H9 (cell line): Measurements from ENCODE around the gene MIS18A. TPM values are rescaled to one million over a fixed set of nuclear protein-coding genes. Genes with fewer than 3 reads are reported as not detected.

ENCODE experiments used
- DNase-seq: peaks from one replicate; pipeline ENCODE4 v3.0.0-alpha.2; 2017
- H2AFZ ChIP-seq: one replicate; pipeline ENCODE4 v1.6.1; 2013; ENCODE audit warnings: mild to moderate bottlenecking, low read length, control low read depth, moderate library complexity
- H2AK5ac ChIP-seq: 2 replicates; pipeline ENCODE4 v1.6.1; 2013; ENCODE audit warnings: low read length, control low read depth, mixed read lengths; ENCODE audit not compliant: insufficient read length
- H2BK120ac ChIP-seq: one replicate; pipeline ENCODE4 v1.6.1; 2013; ENCODE audit warnings: low read depth, mild to moderate bottlenecking, low read length, control low read depth, inconsistent platforms; ENCODE audit not compliant: poor library complexity, severe bottlenecking
- H2BK12ac ChIP-seq: 2 replicates; pipeline ENCODE4 v1.6.1; 2013; ENCODE audit warnings: low read length, control low read depth, mixed read lengths, low read depth; ENCODE audit not compliant: insufficient read length
- H2BK15ac ChIP-seq: 2 replicates; pipeline ENCODE4 v1.6.1; 2013; ENCODE audit warnings: low read depth, low read length, control low read depth
- H2BK20ac ChIP-seq: one replicate; pipeline ENCODE4 v1.6.1; 2013; ENCODE audit warnings: low read depth, mild to moderate bottlenecking, low read length, control low read depth, inconsistent platforms; ENCODE audit not compliant: poor library complexity, severe bottlenecking
- H2BK5ac ChIP-seq: 2 replicates; pipeline ENCODE4 v1.6.1; 2013; ENCODE audit warnings: low read length, control low read depth, mixed read lengths; ENCODE audit not compliant: insufficient read length
- H3K14ac ChIP-seq: 2 replicates; pipeline ENCODE4 v1.6.1; 2013; ENCODE audit warnings: low read length, control low read depth; ENCODE audit not compliant: insufficient read depth
- H3K18ac ChIP-seq: 2 replicates; pipeline ENCODE4 v1.6.1; 2013; ENCODE audit warnings: low read depth, mild to moderate bottlenecking, mixed read lengths, low read length, control low read depth; ENCODE audit not compliant: insufficient read length
- H3K23ac ChIP-seq: 2 replicates; pipeline ENCODE4 v1.6.1; 2013; ENCODE audit warnings: low read length, control low read depth, mixed read lengths, low read depth; ENCODE audit not compliant: insufficient read length
- H3K23me2 ChIP-seq: 2 replicates; pipeline ENCODE4 v1.6.1; 2013; ENCODE audit warnings: low read depth, mild to moderate bottlenecking, mixed read lengths, low read length, control low read depth; ENCODE audit not compliant: insufficient read length, poor library complexity, severe bottlenecking
- H3K27ac ChIP-seq: 2 replicates; pipeline ENCODE4 v1.5.1; 2013; ENCODE audit warnings: low read length, control low read depth, mixed read lengths, low read depth; ENCODE audit not compliant: insufficient read length
- H3K27me3 ChIP-seq: 2 replicates; pipeline ENCODE4 v1.6.1; 2013; ENCODE audit warnings: low read length, control low read depth, inconsistent platforms; ENCODE audit not compliant: insufficient read depth
- H3K4ac ChIP-seq: 2 replicates; pipeline ENCODE4 v1.6.1; 2013; ENCODE audit warnings: low read depth, mild to moderate bottlenecking, control low read depth, inconsistent platforms, low read length, moderate library complexity
- H3K4me1 ChIP-seq: 2 replicates; pipeline ENCODE4 v1.6.1; 2013; ENCODE audit warnings: low read length, control low read depth, inconsistent platforms; ENCODE audit not compliant: insufficient read depth
- H3K4me2 ChIP-seq: 2 replicates; pipeline ENCODE4 v1.6.1; 2013; ENCODE audit warnings: low read length, control low read depth, mixed read lengths; ENCODE audit not compliant: insufficient read length, insufficient read depth
- H3K56ac ChIP-seq: 2 replicates; pipeline ENCODE4 v1.6.1; 2013; ENCODE audit warnings: low read depth, mild to moderate bottlenecking, mixed read lengths, low read length, control low read depth; ENCODE audit not compliant: insufficient read length
- H3K79me1 ChIP-seq: 2 replicates; pipeline ENCODE4 v1.6.1; 2013; ENCODE audit warnings: low read depth, mild to moderate bottlenecking, moderate library complexity, low read length, control low read depth, inconsistent platforms; ENCODE audit not compliant: insufficient read depth, poor library complexity, severe bottlenecking
- H3K79me2 ChIP-seq: 2 replicates; pipeline ENCODE4 v1.6.1; 2013; ENCODE audit warnings: low read length, control low read depth, inconsistent platforms; ENCODE audit not compliant: insufficient read depth
- H3K9ac ChIP-seq: 2 replicates; pipeline ENCODE4 v1.6.1; 2013; ENCODE audit warnings: low read length, control low read depth, mixed read lengths; ENCODE audit not compliant: insufficient read length; ENCODE audit errors: extremely low read depth
- H3K9me3 ChIP-seq: one replicate; pipeline ENCODE4 v1.6.1; 2013; ENCODE audit warnings: low read depth, low read length, inconsistent platforms; ENCODE audit not compliant: control insufficient read depth
- H3T11ph ChIP-seq: one replicate; pipeline ENCODE4 v1.6.1; 2013; ENCODE audit warnings: mild to moderate bottlenecking, low read length, control low read depth, inconsistent platforms
- H4K20me1 ChIP-seq: one replicate; pipeline ENCODE4 v1.6.1; 2013; ENCODE audit not compliant: control insufficient read depth, insufficient read length, insufficient read depth
- H4K5ac ChIP-seq: 2 replicates; pipeline ENCODE4 v1.6.1; 2013; ENCODE audit warnings: low read depth, mild to moderate bottlenecking, mixed read lengths, low read length, control low read depth; ENCODE audit not compliant: insufficient read length
- H4K8ac ChIP-seq: replicated peaks from 2 replicates; pipeline ENCODE4 v1.6.1; 2013; ENCODE audit warnings: low read length, control low read depth, mixed read lengths, low read depth; ENCODE audit not compliant: insufficient read length
- H4K91ac ChIP-seq: 2 replicates; pipeline ENCODE4 v1.6.1; 2013; ENCODE audit warnings: low read depth, mild to moderate bottlenecking, moderate library complexity, mixed read lengths, low read length, control low read depth; ENCODE audit not compliant: insufficient read length
- H3K27ac Mint-ChIP-seq, 3 experiments: 2 replicates in 2 of 3; 3 replicates in 1 of 3; pipeline ENCODE4 v1.8.0; 2020 to 2021; ENCODE audit warnings: mixed read lengths in 3 of 3, mild to moderate bottlenecking in 1 of 3, moderate library complexity in 1 of 3
- H3K27me3 Mint-ChIP-seq: 2 replicates; pipeline ENCODE4 v1.8.0; 2021; ENCODE audit warnings: low read depth, mild to moderate bottlenecking, moderate library complexity, mixed read lengths
- H3K36me3 Mint-ChIP-seq, 3 experiments: 2 replicates in 2 of 3; 3 replicates in 1 of 3; pipeline ENCODE4 v1.8.0; 2020 to 2021; ENCODE audit warnings: low read depth in 3 of 3, mixed read lengths in 3 of 3; ENCODE audit not compliant: insufficient read depth in 1 of 3
- H3K4me1 Mint-ChIP-seq, 2 experiments: 2 replicates each; pipeline ENCODE4 v1.8.0; 2020; ENCODE audit warnings: mixed read lengths in 2 of 2
- H3K4me3 Mint-ChIP-seq, 2 experiments: 2 replicates in 1 of 2; 3 replicates in 1 of 2; pipeline ENCODE4 v1.8.0; 2020 to 2021; ENCODE audit warnings: mild to moderate bottlenecking in 2 of 2, mixed read lengths in 2 of 2, moderate library complexity in 1 of 2
- H3K9me3 Mint-ChIP-seq, 2 experiments: 2 replicates in 1 of 2; 3 replicates in 1 of 2; pipeline ENCODE4 v1.8.0; 2020; ENCODE audit warnings: mild to moderate bottlenecking in 2 of 2, mixed read lengths in 2 of 2, moderate library complexity in 1 of 2
- CTCF ChIP-seq: fragments of 200-600 bp; sonication (generic); conservative IDR thresholded peaks from 3 replicates; pipeline ENCODE4 v1.8.0; 2021; ENCODE audit warnings: antibody characterized with exemption, mild to moderate bottlenecking
- WGBS: extraction: QIAGEN DNeasy Blood & Tissue Kit; methylation state at CpG from one replicate; pipeline ENCODE4 v1.1.7; 2013; ENCODE audit warnings: missing lambda C conversion rate, low lambda C conversion rate, mixed read lengths; ENCODE audit not compliant: insufficient read length; ENCODE audit errors: extremely low coverage; 5-methylcytosine and 5-hydroxymethylcytosine counted together
- total RNA-seq: library from RNA; stranded (reverse); gene quantifications from 2 replicates; pipeline ENCODE4 v1.2.1, GENCODE V29; 2021

Gene MIS18A
- total RNA-seq, 1 experiment from 2014 or later = 56.5 TPM

GRCh38 chr21:32304998-32305397, 26.1 kb upstream of the MIS18A start:
- Histone ChIP-seq H4K8ac (no peak overlapping the region), H4K5ac (no peak overlapping the region), H4K91ac (no peak overlapping the region), H4K20me1 (no peaks in the 10 kb centered on the region), H3K14ac (no peak overlapping the region), H3K23ac (no peak overlapping the region), H3K23me2 (no peaks in the 10 kb centered on the region), H3K79me2 (no peaks in the 10 kb centered on the region), H3T11ph (no peak overlapping the region), H3K27ac (no peak overlapping the region), H3K18ac (no peak overlapping the region), H2BK15ac (no peak overlapping the region), H2BK5ac (no peak overlapping the region), H3K79me1 (no peaks in the 10 kb centered on the region), H3K4me1 (no peaks in the 10 kb centered on the region), H2BK20ac (no peak overlapping the region), H3K56ac (no peak overlapping the region), H3K27me3 (no peaks in the 10 kb centered on the region), H2BK12ac (no peak overlapping the region), H3K9ac (no peak overlapping the region), H3K9me3 (no peaks in the 10 kb centered on the region), H2AFZ (no peak overlapping the region), H2AK5ac (no peak overlapping the region), H3K4ac (no peak overlapping the region), H2BK120ac (no peak overlapping the region), H3K4me2 (no peak overlapping the region)
- Mint-ChIP-seq H3K27ac (no peak overlapping the region), H3K36me3 (peaks cover 3 to 26% (median 5%) of the 10 kb centered on the region in 3 experiments; a peak in 5 of 7 replicates), H3K27me3 (no peaks in the 10 kb centered on the region), H3K4me1 (peaks cover 11 to 14% of the 10 kb centered on the region in 2 experiments), H3K4me3 (no peak overlapping the region), H3K9me3 (no peaks in the 10 kb centered on the region)
- TF ChIP-seq CTCF = no peak
- WGBS = no CpG with 5 or more reads among the region's 7 CpGs
- no peak for DNase-seq
